Measurements from ENCODE around the gene PILRA.

The PILRA gene

GRCh38 chr7:100411101-100411500 lies 37.8 kb downstream of the PILRA start:
- TF ChIP-seq CTCF (IDR thresholded peaks at IDR 0.05): no peak
- no peak overlapping the region for H3K4me3 ChIP-seq
- H3K27ac ChIP-seq: no peak overlapping the region
- DNase-seq (ENCODE audit: low spot score): no peak

GRCh38 chr7:100413346-100413745 lies 40.1 kb downstream of the PILRA start:
- Histone ChIP-seq H3K27ac (no peak overlapping the region), H3K4me3 (no peak overlapping the region)
- TF ChIP-seq CTCF (IDR thresholded peaks at IDR 0.05): no peak
- DNase-seq (ENCODE audit: low spot score): no peak

GRCh38 chr7:100413889-100414288 lies 40.6 kb downstream of the PILRA start:
- Histone ChIP-seq H3K27ac (no peak overlapping the region), H3K4me3 (no peak overlapping the region)
- no peak for DNase-seq (ENCODE audit: low spot score)
- TF ChIP-seq CTCF (IDR thresholded peaks at IDR 0.05): no peak

- H3K27ac ChIP-seq: no peak overlapping the region
- TF ChIP-seq CTCF (IDR thresholded peaks at IDR 0.05): no peak
- H3K4me3 ChIP-seq: no peak overlapping the region
- DNase-seq (ENCODE audit: low spot score): no peak
Observed at GRCh38 chr7:100415448-100415847, 42.2 kb downstream of the PILRA start.

- Histone ChIP-seq H3K4me3 (no peak overlapping the region), H3K27ac (no peak overlapping the region)
- no peak for DNase-seq (ENCODE audit: low spot score)
- TF ChIP-seq CTCF (IDR thresholded peaks at IDR 0.05): no peak
Observed at GRCh38 chr7:100418930-100419659, 45.8 kb downstream of the PILRA start.

- no peak for TF ChIP-seq CTCF (IDR thresholded peaks at IDR 0.05)
- no peak for DNase-seq (ENCODE audit: low spot score)
- Histone ChIP-seq H3K27ac (no peak overlapping the region), H3K4me3 (no peak overlapping the region)
Observed at GRCh38 chr7:100419660-100420226, 46.5 kb downstream of the PILRA start.

GRCh38 chr7:100423315-100423714 lies 50.0 kb downstream of the PILRA start:
- no peak overlapping the region for H3K27ac ChIP-seq
- H3K4me3 ChIP-seq: no peak overlapping the region
- TF ChIP-seq CTCF (IDR thresholded peaks at IDR 0.05): no peak
- no peak for DNase-seq (ENCODE audit: low spot score)
